NCI-H1417 (cell line): ENCODE results near the gene CDCA7L.
A peak's percentile ranks its signal among the peaks of the same experiment; 100 is the strongest.
"Not testable (repeated sequence)": the region's sequence is repeated elsewhere in the genome, so short reads cannot be mapped to it uniquely, and the experiment has no call there.

Experiments used
- DNase-seq, 3 experiments: peaks; one replicate each; lab custom pipeline; 2025; lab: John Stamatoyannopoulos, UW

The CDCA7L gene

GRCh38 chr7:21911341-21911875, 34.3 kb downstream of the CDCA7L start:
- no peak for DNase-seq

- no peak for DNase-seq
These were observed 35.4 kb downstream of the CDCA7L start for GRCh38 chr7:21910253-21910652.

- DNase-seq: no peak
These were observed 37.0 kb downstream of the CDCA7L start for GRCh38 chr7:21908746-21909145.

GRCh38 chr7:21903020-21903786, 42.5 kb downstream of the CDCA7L start:
- DNase-seq: peak in 1 of 3 experiments; percentile 27

- DNase-seq: no peak
These were observed 43.5 kb downstream of the CDCA7L start for GRCh38 chr7:21902240-21902639.

- DNase-seq: no peak
These were observed 47.3 kb downstream of the CDCA7L start for GRCh38 chr7:21898265-21898930.

GRCh38 chr7:21893401-21893800, 52.3 kb downstream of the CDCA7L start:
- no peak for DNase-seq

GRCh38 chr7:21891291-21891690, 54.4 kb downstream of the CDCA7L start:
- no peak for DNase-seq

- DNase-seq: no peak
These were observed 57.9 kb downstream of the CDCA7L start for GRCh38 chr7:21887779-21888178.

GRCh38 chr7:21887353-21887752, 58.3 kb downstream of the CDCA7L start:
- peak in 1 of 3 experiments; percentile 33 for DNase-seq

- DNase-seq: no peak
These were observed 59.3 kb downstream of the CDCA7L start for GRCh38 chr7:21886396-21886795.

- no peak for DNase-seq
These were observed 61.2 kb downstream of the CDCA7L start for GRCh38 chr7:21884496-21884895.

- DNase-seq: not testable (repeated sequence)
These were observed 62.2 kb downstream of the CDCA7L start for GRCh38 chr7:21883501-21883900.

- peak in 1 of 3 experiments; percentile 23 for DNase-seq
These were observed 62.6 kb downstream of the CDCA7L start for GRCh38 chr7:21883069-21883468.

GRCh38 chr7:21869785-21870402, 75.8 kb downstream of the CDCA7L start:
- no peak for DNase-seq

GRCh38 chr7:21868576-21868850, 77.2 kb downstream of the CDCA7L start:
- no peak for DNase-seq

- peak in 2 of 3 experiments; percentile 56 to 83 for DNase-seq
These were observed 77.7 kb downstream of the CDCA7L start for GRCh38 chr7:21867816-21868575.

GRCh38 chr7:21867226-21867625, 78.5 kb downstream of the CDCA7L start:
- DNase-seq: no peak

GRCh38 chr7:21866731-21867130, 79.0 kb downstream of the CDCA7L start:
- no peak for DNase-seq

GRCh38 chr7:21865631-21866204, 80.0 kb downstream of the CDCA7L start:
- not testable (repeated sequence) for DNase-seq

- no peak for DNase-seq
These were observed 94.1 kb downstream of the CDCA7L start for GRCh38 chr7:21851559-21851967.
